CD14-positive monocyte (primary cell): Measurements from ENCODE around the gene CCDC85C. TPM values are rescaled to one million over a fixed set of nuclear protein-coding genes. Genes with fewer than 3 reads are reported as not detected.

ENCODE experiments used
- DNase-seq, 3 donors: peaks; one replicate each; pipeline ENCODE4 v3.0.0-alpha.2; 2011 to 2022
- H2AFZ ChIP-seq: 2 replicates; pipeline ENCODE4 v1.6.0; 2012; ENCODE audit warnings: mild to moderate bottlenecking, low read depth, low read length, inconsistent platforms; ENCODE audit not compliant: insufficient read depth, poor library complexity, severe bottlenecking
- H3K27ac ChIP-seq, 2 donors: 1 replicate in 1 of 2; 2 replicates in 1 of 2; pipeline ENCODE4 v1.5.1; 2012 to 2013; ENCODE audit warnings: low read length in 2 of 2, control low read depth in 1 of 2, inconsistent platforms in 1 of 2, low read depth in 1 of 2, mild to moderate bottlenecking in 1 of 2
- H3K27me3 ChIP-seq, 2 donors: one replicate each; pipeline versions ENCODE4 v1.6.0 to v1.6.1; 2011 to 2013; ENCODE audit warnings: low read length in 2 of 2; ENCODE audit not compliant: control insufficient read depth in 2 of 2, insufficient read depth in 2 of 2
- H3K36me3 ChIP-seq, 2 donors: replicated peaks in 1 of 2; 1 replicate in 1 of 2; 2 replicates in 1 of 2; pipeline versions ENCODE4 v1.5.1 to v1.6.1; 2012 to 2013; ENCODE audit warnings: low read length in 2 of 2, control low read depth in 1 of 2, inconsistent platforms in 1 of 2, mild to moderate bottlenecking in 1 of 2; ENCODE audit not compliant: insufficient read depth in 2 of 2, control insufficient read depth in 1 of 2
- H3K4me1 ChIP-seq, 2 donors: 1 replicate in 1 of 2; 2 replicates in 1 of 2; pipeline versions ENCODE4 v1.5.1 to v1.6.1; 2012 to 2013; ENCODE audit warnings: low read length in 2 of 2, control low read depth in 1 of 2, inconsistent platforms in 1 of 2, mild to moderate bottlenecking in 1 of 2, moderate library complexity in 1 of 2; ENCODE audit not compliant: insufficient read depth in 2 of 2, control insufficient read depth in 1 of 2
- H3K4me2 ChIP-seq: replicated peaks from 2 replicates; pipeline ENCODE3; 2012; ENCODE audit warnings: low read length, moderate library complexity, mild to moderate bottlenecking; ENCODE audit not compliant: poor library complexity, severe bottlenecking; ENCODE audit errors: extremely low read depth
- H3K4me3 ChIP-seq, 3 experiments: fragments of 200-600 bp in 1 of 3; sonication (generic) in 1 of 3; replicated peaks in 1 of 3; 1 replicate in 2 of 3; 2 replicates in 1 of 3; pipeline ENCODE4 v1.5.1; 2011 to 2013; ENCODE audit warnings: low read length in 3 of 3, mild to moderate bottlenecking in 3 of 3, control low read depth in 2 of 3, low read depth in 2 of 3, inconsistent platforms in 1 of 3, moderate library complexity in 1 of 3
- H3K79me2 ChIP-seq: 2 replicates; pipeline ENCODE4 v1.6.0; 2012; ENCODE audit warnings: mild to moderate bottlenecking, control low read depth, inconsistent platforms, low read length, moderate library complexity; ENCODE audit not compliant: insufficient read depth
- H3K9ac ChIP-seq: 2 replicates; pipeline ENCODE4 v1.6.0; 2017; ENCODE audit warnings: low read length, mild to moderate bottlenecking; ENCODE audit not compliant: insufficient read depth, poor library complexity, severe bottlenecking
- H3K9me3 ChIP-seq, 2 donors: replicated peaks in 1 of 2; 1 replicate in 1 of 2; 2 replicates in 1 of 2; pipeline versions ENCODE4 v1.5.1 to v1.6.1; 2012 to 2013; ENCODE audit warnings: low read length in 2 of 2, control low read depth in 1 of 2; ENCODE audit not compliant: control insufficient read depth in 1 of 2, insufficient read depth in 1 of 2
- H4K20me1 ChIP-seq: 2 replicates; pipeline ENCODE4 v1.6.0; 2012; ENCODE audit warnings: mild to moderate bottlenecking, low read length, control low read depth, moderate library complexity; ENCODE audit not compliant: insufficient read depth
- H3K27ac Mint-ChIP-seq, 7 donors: one replicate each; pipeline ENCODE4 v1.8.0; 2020; ENCODE audit warnings: mild to moderate bottlenecking in 7 of 7, mixed read lengths in 7 of 7, moderate library complexity in 6 of 7, inconsistent platforms in 2 of 7
- H3K27me3 Mint-ChIP-seq, 3 donors: one replicate each; pipeline ENCODE4 v1.8.0; 2021 to 2022; ENCODE audit warnings: low read depth in 3 of 3, mild to moderate bottlenecking in 3 of 3, mixed read lengths in 3 of 3, moderate library complexity in 3 of 3, inconsistent platforms in 1 of 3
- H3K36me3 Mint-ChIP-seq, 2 donors: one replicate each; pipeline ENCODE4 v1.8.0; 2020; ENCODE audit warnings: mixed read lengths in 2 of 2, inconsistent platforms in 1 of 2, mild to moderate bottlenecking in 1 of 2
- H3K4me1 Mint-ChIP-seq: one replicate; pipeline ENCODE4 v1.8.0; 2020; ENCODE audit warnings: mild to moderate bottlenecking, mixed read lengths
- H3K4me3 Mint-ChIP-seq, 2 donors: one replicate each; pipeline ENCODE4 v1.8.0; 2020; ENCODE audit warnings: mild to moderate bottlenecking in 2 of 2, mixed read lengths in 2 of 2, moderate library complexity in 1 of 2
- H3K9me3 Mint-ChIP-seq, 7 donors: one replicate each; pipeline ENCODE4 v1.8.0; 2020 to 2022; ENCODE audit warnings: mixed read lengths in 7 of 7, mild to moderate bottlenecking in 6 of 7, moderate library complexity in 6 of 7, inconsistent platforms in 2 of 7
- WGBS: methylation state at CpG from one replicate; pipeline ENCODE4 v1.1.5; 2013; ENCODE audit warnings: missing lambda C conversion rate; ENCODE audit not compliant: insufficient coverage; 5-methylcytosine and 5-hydroxymethylcytosine counted together
- intact Hi-C, 2 donors: fragments of 100-400 bp; cut with micrococcal nuclease; formaldehyde crosslinking; loops; one replicate each; pipeline versions ENCODE4 v1.15.0 to v1.15.1; 2023
- polyA plus RNA-seq, 3 donors: library from polyadenylated mRNA; depleted of rRNA in 1 of 3; unstranded in 2 of 3; stranded (reverse) in 1 of 3; fragments of 300-500 nt in 2 of 3; fragments of >200 nt in 1 of 3; fragmentation: Illumina TruSeq in 2 of 3; gene quantifications; 1 replicate in 2 of 3; 2 replicates in 1 of 3; pipeline ENCODE4 v1.2.3, GENCODE V29; 2012 to 2021
- TF ChIP-seq, protein P1 (sequence below): fragments of 200-600 bp; IDR thresholded peaks from one replicate; pipeline ENCODE4 v1.8.0; 2022; ENCODE audit warnings: antibody characterized with exemption, mild to moderate bottlenecking

The CCDC85C gene
- polyA plus RNA-seq, 3 donors, result under 0.01 to 0.03 TPM; not detected in 1

DNA sequence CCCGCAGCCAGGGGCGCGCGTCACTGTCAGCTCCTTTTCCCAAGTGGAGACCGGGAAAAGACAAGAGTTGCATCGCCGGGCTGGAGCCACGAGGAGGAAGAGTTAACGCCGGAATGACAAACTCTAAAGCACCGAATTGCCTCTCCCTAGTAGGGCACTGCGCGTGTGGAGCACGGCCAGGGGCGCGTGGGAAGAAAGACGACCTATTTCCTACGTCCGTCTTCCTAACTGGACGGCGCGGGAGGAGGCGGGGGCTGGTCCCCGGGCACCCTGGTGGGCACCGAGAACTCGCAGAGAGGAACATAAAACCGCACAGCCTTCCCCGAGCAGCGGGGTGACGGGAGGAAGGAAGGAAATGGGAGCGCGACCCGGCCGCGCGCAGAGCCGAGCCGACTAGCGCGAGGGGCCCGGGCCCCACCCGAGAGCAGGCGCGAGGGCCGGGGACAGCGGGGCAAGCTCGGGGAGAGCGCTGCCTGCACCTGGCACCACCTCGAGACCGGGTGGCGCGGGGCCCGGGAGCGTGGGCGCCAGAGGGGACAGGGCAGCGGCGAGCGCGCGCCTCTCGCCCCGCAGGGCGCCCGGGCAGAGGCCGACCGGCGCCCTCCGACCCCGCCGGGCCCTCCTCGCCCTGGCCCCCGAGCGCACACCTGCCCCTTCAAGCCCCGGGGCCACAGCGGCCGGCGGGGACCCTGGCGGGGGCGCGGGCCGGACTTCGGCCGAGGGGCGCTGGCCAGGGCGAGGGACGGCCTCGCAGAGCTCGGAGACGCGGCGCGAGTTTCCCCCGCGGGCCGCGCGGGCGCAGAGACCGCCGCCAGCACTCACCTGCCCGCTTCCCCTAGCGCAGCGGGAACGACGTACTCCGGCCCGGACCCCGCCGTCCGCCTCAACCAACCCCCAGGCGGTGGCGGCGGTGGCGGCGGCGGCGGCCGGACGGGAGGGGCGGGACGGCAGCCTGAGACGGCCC is 123.8 kb downstream of the CCDC85C start, which contains the start of gene SETD3:
Gene SETD3 (minus strand): TSS at position 954 of the 964 bp plus-strand sequence. CDS start 15,054 bp downstream, outside the sequence.
- DNase-seq, result peak; percentile 36 to 58 (median 39)
- Mint-ChIP-seq H3K27me3 (peaks cover 0 to 2% (median 0%) of the 10 kb centered on the region in 3 donors), H3K27ac (peak within 1 kb of the TSS; percentile 97 to 99 (median 98)), H3K4me3 (peak within 1 kb of the TSS; percentile 95 to 97), H3K9me3 (no peaks in the 10 kb centered on the region), H3K4me1 (peaks cover 50% of the 10 kb centered on the region), H3K36me3 (peaks cover 0 to under 1% of the 10 kb centered on the region in 2 donors)
- peaks cover 33 to 52% of the 10 kb centered on the region in 2 donors for H3K4me1 ChIP-seq
- TF ChIP-seq, protein P1, sequence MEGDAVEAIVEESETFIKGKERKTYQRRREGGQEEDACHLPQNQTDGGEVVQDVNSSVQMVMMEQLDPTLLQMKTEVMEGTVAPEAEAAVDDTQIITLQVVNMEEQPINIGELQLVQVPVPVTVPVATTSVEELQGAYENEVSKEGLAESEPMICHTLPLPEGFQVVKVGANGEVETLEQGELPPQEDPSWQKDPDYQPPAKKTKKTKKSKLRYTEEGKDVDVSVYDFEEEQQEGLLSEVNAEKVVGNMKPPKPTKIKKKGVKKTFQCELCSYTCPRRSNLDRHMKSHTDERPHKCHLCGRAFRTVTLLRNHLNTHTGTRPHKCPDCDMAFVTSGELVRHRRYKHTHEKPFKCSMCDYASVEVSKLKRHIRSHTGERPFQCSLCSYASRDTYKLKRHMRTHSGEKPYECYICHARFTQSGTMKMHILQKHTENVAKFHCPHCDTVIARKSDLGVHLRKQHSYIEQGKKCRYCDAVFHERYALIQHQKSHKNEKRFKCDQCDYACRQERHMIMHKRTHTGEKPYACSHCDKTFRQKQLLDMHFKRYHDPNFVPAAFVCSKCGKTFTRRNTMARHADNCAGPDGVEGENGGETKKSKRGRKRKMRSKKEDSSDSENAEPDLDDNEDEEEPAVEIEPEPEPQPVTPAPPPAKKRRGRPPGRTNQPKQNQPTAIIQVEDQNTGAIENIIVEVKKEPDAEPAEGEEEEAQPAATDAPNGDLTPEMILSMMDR, result no peak
- peak within 1 kb of the TSS; percentile 72 to 96 (median 93) for H3K4me3 ChIP-seq
- intact Hi-C loops, result loop anchor here in 1 of 2 donors (5.0 kb wide), 1 partner anchor 202 kb away; the partner anchor contains the start of gene CYP46A1
- H3K4me2 ChIP-seq, result peak within 1 kb of the TSS; percentile 93
- peaks cover 80% of the 10 kb centered on the region for H4K20me1 ChIP-seq
- no peaks in the 10 kb centered on the region for H3K27me3 ChIP-seq
- H3K27ac ChIP-seq, result peak within 1 kb of the TSS; percentile 87 to 96
- H3K36me3 ChIP-seq, result no peaks in the 10 kb centered on the region
- WGBS, result under 1% methylated on average over 121 of the region's 122 CpGs
- peak within 1 kb of the TSS; percentile 76 for H2AFZ ChIP-seq
- peaks cover 92% of the 10 kb centered on the region for H3K79me2 ChIP-seq
- H3K9ac ChIP-seq, result peak within 1 kb of the TSS; percentile 94
- no peaks in the 10 kb centered on the region for H3K9me3 ChIP-seq

- no peak for DNase-seq
- peak overlapping the region; percentile 71 for H3K9ac ChIP-seq
- Mint-ChIP-seq H3K4me3 (peak overlapping the region; percentile 91 to 93), H3K4me1 (peaks cover 50% of the 10 kb centered on the region), H3K27ac (peak overlapping the region; percentile 85 to 94 (median 89)), H3K9me3 (no peaks in the 10 kb centered on the region), H3K36me3 (peaks cover 0 to 3% of the 10 kb centered on the region in 2 donors), H3K27me3 (peaks cover 0 to 2% (median 0%) of the 10 kb centered on the region in 3 donors)
- no peaks in the 10 kb centered on the region for H3K9me3 ChIP-seq
- H3K79me2 ChIP-seq, result peaks cover 92% of the 10 kb centered on the region
- H3K4me1 ChIP-seq, result peaks cover 33 to 52% of the 10 kb centered on the region in 2 donors
- H3K4me2 ChIP-seq, result peak overlapping the region; percentile 81
- TF ChIP-seq, protein P1, result no peak
- WGBS, result 28% methylated on average over 10 of the region's 18 CpGs
- no peaks in the 10 kb centered on the region for H3K36me3 ChIP-seq
- H3K27me3 ChIP-seq, result no peaks in the 10 kb centered on the region
- H4K20me1 ChIP-seq, result peaks cover 79% of the 10 kb centered on the region
- peak overlapping the region; percentile 76 for H2AFZ ChIP-seq
- H3K27ac ChIP-seq, result peak overlapping the region; percentile 73 to 82
- H3K4me3 ChIP-seq, result peak overlapping the region; percentile 68 to 96 (median 82)
- intact Hi-C loops, result no loop called here
Measured at GRCh38 chr14:99479160-99479905, 124.7 kb downstream of the CCDC85C start.
